ENCODE measurements around the gene PRSS21. TPM values are rescaled to one million over a fixed set of nuclear protein-coding genes. Genes with fewer than 3 reads are reported as not detected.
A peak's percentile ranks its signal among the peaks of the same experiment; 100 is the strongest.

The PRSS21 gene
- total RNA-seq, 1 donor from 2014 or later = not detected

- ATAC-seq (ENCODE audit: poor library complexity) (no peak), DNase-seq (peak; percentile 32)
- intact Hi-C loops (cut with DNase I) = no loop called here
These were observed 3.1 kb downstream of the PRSS21 start for GRCh38 chr16:2819939-2820835.

DNA sequence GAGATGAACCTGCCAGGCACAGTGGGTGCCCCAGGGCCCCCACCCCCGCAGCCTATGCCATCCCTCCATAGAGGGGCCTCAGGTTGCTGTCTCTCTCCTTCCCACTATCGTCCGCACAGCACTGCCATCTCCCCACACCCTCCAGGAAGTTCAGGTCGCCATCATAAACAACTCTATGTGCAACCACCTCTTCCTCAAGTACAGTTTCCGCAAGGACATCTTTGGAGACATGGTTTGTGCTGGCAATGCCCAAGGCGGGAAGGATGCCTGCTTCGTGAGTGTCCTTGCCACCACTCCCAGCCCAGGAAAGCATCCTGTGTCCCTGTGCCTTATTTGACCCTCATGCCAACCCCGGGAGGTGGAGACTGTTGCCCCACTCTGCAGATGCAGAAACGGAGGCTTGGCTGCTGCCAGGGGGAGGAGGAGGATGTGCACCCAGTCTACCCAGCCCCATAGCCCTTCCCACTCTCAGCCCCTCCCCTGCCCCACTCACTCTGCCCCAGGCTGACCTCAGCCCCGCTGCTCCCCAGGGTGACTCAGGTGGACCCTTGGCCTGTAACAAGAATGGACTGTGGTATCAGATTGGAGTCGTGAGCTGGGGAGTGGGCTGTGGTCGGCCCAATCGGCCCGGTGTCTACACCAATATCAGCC lies 3.9 kb downstream of the PRSS21 start:
- DNase-seq (peak; percentile 22), ATAC-seq (ENCODE audit: poor library complexity) (no peak)
- intact Hi-C loops (cut with DNase I) = no loop called here

- ATAC-seq (ENCODE audit: poor library complexity) = no peak
- intact Hi-C loops (cut with DNase I) = no loop called here
- no peak for DNase-seq
These were observed 4.6 kb downstream of the PRSS21 start for GRCh38 chr16:2821487-2822157.

- no peak for ATAC-seq (ENCODE audit: poor library complexity)
- intact Hi-C loops (cut with DNase I) = no loop called here
- DNase-seq = no peak
These were observed 5.1 kb downstream of the PRSS21 start for GRCh38 chr16:2822158-2822495.

DNA sequence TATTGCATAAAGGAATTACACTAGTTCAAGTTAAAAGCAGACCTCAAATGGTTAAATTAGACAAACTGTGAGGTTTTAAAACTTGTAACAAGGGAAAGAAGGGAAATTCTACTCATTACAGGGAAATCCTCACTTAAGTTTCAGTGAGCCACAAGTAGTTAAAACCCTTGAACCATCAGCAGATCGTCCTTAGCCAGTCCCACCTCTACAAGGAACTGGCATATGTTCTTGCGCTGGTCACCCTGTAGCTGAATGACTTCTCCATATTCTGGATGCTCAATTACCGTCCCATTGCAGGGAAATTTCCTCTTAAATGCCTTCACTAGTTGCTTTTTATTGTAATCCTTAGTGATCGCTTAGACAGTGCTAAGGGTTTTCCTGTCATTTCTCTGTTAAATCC lies 5.5 kb downstream of the PRSS21 start:
- no peak for ATAC-seq (ENCODE audit: poor library complexity)
- no peak for DNase-seq
- intact Hi-C loops (cut with DNase I) = no loop called here

DNA sequence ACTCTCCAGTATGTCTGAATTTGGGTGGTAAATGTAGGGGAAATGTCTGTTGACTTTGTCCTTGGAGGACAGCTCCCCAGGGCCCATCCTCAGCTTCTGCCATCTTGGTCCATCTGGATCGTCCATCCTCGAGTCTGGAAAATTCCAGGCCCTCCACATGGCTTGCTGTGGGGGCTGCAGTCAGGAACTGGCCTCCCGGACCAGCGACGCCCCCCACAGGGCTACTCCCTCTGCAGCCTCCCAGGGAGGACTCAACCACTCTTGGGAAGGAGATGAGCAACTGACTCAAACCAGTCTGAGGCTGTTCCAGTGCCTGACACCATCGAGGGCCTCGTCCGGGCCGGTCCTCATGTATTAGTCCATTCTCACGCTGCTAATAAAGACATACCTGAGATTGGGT lies 7.6 kb downstream of the PRSS21 start:
- no peak for ATAC-seq (ENCODE audit: poor library complexity)
- intact Hi-C loops (cut with DNase I) = no loop called here
- no peak for DNase-seq

DNA sequence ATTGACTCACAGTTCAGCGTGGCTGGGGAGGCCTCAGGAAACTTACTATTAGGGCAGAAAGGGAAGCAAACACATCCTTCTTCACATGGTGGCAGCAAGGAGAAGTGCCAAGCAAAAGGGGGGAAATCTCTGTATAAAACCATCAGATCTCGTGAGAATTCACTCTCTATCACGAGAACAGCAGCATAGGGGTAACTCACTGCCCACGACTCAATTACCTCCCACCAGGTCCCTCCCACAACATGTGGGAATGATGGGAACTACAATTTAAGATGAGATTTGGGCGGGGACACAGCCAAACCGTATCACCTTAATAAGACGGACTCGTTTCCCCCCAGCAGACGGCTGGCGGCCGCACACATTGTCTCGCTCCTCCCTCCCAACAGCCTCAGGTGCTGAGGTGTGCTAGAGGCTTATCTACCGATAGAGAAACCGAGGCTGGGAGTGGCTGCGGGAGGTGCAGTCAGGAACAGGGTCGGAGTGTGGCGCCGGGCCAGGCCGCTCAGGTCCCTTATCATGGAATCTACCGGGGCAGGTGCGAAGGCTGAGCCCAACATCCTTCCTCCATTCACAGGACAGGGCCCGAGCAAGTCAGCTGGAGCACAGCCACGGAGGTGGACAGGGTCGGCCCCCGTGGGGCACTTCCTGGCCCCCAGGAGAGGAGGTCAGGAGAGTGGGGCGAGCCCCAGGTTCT lies 8.2 kb downstream of the PRSS21 start:
- no peak for ATAC-seq (ENCODE audit: poor library complexity)
- peak; percentile 33 for DNase-seq
- intact Hi-C loops (cut with DNase I) = no loop called here

DNA sequence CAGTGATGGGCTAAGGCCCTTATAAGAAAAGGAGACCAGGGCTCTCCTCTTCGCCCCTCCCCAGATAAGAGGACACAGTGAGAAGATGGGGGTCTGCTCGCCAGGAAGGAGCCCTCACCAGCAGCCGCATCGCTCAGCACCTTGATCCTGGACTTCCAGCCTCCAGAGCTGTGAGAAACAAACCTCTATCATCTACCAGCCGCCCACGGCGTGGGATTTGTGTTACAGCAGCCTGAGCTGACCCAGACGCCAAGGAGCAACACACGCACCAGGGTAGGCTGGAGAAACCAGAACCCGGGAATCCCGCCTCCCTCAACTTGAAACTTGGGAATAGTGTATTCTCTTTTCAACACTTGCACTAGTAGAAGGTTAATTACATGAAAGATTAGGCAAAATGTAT lies 8.9 kb downstream of the PRSS21 start:
- DNase-seq (no peak), ATAC-seq (ENCODE audit: poor library complexity) (no peak)
- intact Hi-C loops (cut with DNase I) = no loop called here

GRCh38 chr16:2826591-2827373 lies 9.7 kb downstream of the PRSS21 start:
- DNase-seq = no peak
- intact Hi-C loops (cut with DNase I) = no loop called here
- ATAC-seq (ENCODE audit: poor library complexity) = no peak

DNA sequence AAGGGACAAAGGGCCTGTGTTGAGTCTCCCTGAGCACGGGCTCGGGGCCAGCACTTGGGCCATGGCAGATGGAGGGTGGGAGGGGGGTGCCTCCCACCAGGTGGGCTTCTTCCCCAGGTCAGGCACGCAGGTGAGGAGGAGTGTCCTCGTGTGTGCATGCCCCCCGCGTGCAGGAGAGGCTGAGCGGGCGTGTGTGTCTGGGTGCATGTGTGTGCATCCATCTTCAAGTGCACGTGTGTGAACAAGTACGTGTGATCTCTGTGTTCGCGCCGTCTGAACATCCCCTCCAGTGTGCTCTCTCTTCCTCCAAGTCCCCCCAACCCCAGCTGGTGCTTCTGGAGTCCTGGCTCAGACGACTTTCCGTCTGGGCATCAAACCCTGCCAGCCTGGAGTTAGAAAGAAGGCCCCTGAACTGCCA lies 10.3 kb downstream of the PRSS21 start:
- DNase-seq = peak; percentile 24
- no peak for ATAC-seq (ENCODE audit: poor library complexity)
- intact Hi-C loops (cut with DNase I) = no loop called here

DNA sequence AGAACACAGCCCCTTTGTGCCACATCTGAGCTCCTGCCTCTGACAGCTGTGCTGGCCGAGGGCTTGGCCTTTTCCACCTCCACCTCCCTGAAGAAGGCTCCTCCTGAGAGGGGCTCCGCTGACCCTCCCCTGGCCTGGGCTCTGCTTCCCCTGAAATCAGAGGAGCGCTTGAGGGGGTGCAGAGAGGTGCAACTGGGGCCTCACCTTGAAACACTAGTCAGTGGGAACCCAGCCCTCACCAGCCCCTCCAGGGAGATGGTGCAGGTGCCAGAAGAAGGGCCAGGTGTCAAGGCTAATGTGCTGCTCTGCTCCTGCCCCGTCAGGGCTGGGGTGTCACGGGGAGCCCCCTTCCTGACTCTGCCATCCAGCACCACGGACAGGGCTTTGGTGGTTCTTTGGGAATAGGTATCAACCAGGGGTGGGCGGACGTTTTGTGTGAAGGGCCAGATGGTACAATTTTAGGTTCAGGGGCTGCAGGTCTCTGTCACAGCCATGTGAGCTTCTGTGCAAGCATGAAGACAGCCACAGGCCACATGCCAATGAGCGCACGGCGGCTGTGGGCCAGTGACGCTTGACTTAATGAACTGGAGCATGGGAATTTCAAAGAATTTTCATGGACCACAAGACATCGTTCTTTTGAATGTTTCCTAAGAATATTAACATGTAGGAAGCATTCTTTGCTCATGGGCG lies 10.9 kb downstream of the PRSS21 start:
- peak; percentile 29 for DNase-seq
- intact Hi-C loops (cut with DNase I) = no loop called here
- no peak for ATAC-seq (ENCODE audit: poor library complexity)

DNA sequence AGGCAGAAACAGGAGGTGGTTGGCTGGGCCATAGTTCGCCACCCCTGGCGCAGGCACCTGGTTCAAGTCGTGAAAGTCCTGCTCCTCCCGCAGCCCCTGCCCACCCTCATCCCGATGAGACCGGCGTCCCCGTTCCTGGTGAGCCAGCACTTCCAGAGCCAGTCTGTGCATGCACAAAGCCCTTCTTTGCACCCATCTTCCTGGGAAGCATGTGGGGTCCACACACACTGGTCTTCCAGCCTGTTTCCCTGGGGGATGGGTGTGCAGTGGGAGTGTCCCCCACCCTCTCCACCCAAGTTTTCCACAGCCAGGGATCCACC lies 11.4 kb downstream of the PRSS21 start:
- intact Hi-C loops (cut with DNase I) = no loop called here
- peak; percentile 2 for DNase-seq
- no peak for ATAC-seq (ENCODE audit: poor library complexity)

DNA sequence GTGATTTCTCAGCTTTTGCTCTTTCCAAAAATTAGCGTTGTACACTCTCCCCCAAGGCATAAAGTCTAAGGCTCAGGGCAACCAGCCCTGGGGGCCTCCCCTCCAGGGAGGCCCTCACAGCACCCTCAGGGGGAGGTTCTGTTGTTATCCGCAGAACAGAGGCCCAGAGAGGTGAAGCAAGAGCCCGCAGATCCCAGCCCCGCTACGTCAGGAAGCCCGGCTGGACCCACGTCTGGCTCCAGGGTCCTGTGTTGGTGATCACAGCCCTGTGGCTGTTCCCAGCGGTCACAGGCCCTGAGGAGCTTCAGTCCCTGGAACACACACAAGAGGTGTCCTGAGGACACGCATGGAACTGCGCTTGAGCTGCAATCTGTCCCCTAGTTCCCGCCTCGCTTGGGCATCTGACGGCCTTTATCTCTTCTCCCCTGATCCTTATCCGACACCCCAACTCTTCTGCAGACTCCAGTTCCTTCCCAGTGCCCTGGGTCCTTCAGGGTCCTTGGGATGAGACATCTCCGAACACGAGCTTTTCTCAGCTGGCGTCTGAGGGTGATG lies 11.9 kb downstream of the PRSS21 start:
- DNase-seq (peak; percentile 20), ATAC-seq (ENCODE audit: poor library complexity) (no peak)
- intact Hi-C loops (cut with DNase I) = no loop called here

- intact Hi-C loops (cut with DNase I) = no loop called here
- DNase-seq (peak; percentile 24), ATAC-seq (ENCODE audit: poor library complexity) (peak; percentile 12)
These were observed 12.7 kb downstream of the PRSS21 start, which contains the start of gene ZG16B for GRCh38 chr16:2829501-2830354. TSS of gene ZG16B (plus strand) at chr16:2830303. CDS start at chr16:2830442, 139 bp downstream.

GRCh38 chr16:2830355-2830695 lies 13.3 kb downstream of the PRSS21 start:
- DNase-seq = no peak
- intact Hi-C loops (cut with DNase I) = no loop called here
- ATAC-seq (ENCODE audit: poor library complexity) = no peak

- ATAC-seq (ENCODE audit: poor library complexity) = no peak
- intact Hi-C loops (cut with DNase I) = no loop called here
- DNase-seq = peak; percentile 39
These were observed 14.2 kb downstream of the PRSS21 start for GRCh38 chr16:2831203-2831602.

GRCh38 chr16:2833776-2834175 lies 16.7 kb downstream of the PRSS21 start:
- ATAC-seq (ENCODE audit: poor library complexity) = no peak
- intact Hi-C loops (cut with DNase I) = no loop called here
- DNase-seq = peak; percentile 4

Measured in Right ventricle myocardium superior (tissue), 1 donor.